GM11168 (cell line): ENCODE measurements around the gene TMEM272.

Experiments
- in situ Hi-C: fragments of 300-500 bp; cut with MboI; formaldehyde crosslinking; loops from one replicate; pipeline ENCODE4 v1.12.0; 2022; ENCODE audit warnings: low sequenced_read_pairs; ENCODE audit not compliant: unreplicated experiment

The TMEM272 gene

DNA sequence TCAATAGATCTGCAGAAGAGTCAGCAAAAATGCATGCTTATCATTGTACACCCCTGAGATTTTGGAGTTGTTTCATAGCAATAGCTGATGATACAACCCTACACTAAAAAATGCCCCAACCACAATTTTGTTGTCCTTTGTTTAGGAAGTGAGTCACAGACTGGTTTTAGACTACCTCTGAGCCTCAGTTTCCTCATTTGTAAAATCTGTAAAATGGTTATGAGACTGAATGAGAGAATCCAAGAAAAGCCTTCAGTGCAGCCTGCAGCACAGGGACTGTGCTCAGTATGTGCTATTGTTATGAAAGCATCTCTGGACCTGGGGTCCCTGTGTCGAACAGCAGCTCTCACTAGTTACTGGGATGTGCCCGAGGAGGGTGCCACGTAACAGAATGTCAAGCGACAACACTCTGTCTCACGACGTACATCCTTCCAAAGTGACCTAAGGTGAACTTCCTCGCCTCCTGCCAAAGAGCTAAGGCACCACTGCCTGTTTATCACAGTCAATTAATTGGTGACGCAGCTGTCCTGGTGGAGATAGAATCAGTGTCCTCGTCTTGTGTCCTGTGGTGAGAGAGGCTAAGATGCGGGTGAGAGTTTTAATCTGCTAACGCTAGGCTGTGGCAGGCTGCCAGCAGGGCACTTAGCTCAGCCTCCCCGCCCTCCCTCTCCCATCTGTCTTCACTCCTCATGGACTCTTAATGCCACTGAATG is 59.1 kb downstream of the TMEM272 start:
- in situ Hi-C loops: no loop called here

DNA sequence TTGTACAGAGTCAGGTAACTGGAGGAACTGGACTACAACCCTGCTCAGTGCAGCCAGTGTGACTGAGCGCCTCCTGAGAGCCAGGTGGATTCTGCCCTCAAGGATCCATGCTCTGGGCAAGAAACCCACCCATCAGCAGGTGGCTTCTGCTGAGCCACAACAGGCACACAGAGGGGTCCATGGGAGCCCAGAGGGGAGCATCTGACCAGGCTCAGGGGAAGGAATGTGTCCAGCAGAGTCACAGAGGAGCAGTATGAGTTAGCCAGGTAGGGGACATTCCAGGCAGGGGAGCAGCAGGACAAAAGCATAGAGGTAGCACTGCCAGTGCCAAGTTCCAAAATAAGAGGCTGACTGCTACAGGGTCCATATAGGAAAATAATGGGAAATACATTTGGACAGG is 60.9 kb downstream of the TMEM272 start:
- in situ Hi-C loops: no loop called here

DNA sequence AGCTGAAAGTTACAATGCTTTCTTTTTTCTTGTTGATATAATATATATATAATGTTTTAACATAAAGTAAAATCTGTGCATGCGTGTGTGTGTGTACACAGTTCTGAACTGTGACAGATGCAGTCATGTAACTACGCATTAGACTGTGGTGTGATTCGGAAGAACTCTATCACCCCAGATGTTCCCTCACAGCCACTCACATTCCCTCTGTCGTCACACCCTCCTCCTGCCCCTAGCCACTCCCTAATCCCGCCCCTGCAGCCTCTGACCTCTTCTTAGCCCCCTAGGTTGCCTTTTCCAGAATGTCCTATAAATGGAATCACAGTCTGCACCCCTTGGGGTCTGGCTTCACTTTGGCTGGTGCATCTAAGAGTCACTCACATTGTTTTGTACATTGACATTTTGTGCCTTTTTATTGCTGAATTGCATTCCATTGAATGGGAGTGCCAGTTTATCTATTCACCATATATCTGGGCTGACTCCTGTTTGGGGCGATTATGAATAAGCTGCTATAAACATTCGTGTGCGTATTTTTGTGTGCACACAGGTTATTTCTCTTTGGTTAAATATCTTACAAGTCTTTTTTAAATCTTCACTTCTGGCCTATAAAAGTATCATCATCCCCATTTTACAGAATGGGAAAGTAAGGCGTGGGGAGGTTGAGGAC is 61.4 kb downstream of the TMEM272 start:
- in situ Hi-C loops: no loop called here

DNA sequence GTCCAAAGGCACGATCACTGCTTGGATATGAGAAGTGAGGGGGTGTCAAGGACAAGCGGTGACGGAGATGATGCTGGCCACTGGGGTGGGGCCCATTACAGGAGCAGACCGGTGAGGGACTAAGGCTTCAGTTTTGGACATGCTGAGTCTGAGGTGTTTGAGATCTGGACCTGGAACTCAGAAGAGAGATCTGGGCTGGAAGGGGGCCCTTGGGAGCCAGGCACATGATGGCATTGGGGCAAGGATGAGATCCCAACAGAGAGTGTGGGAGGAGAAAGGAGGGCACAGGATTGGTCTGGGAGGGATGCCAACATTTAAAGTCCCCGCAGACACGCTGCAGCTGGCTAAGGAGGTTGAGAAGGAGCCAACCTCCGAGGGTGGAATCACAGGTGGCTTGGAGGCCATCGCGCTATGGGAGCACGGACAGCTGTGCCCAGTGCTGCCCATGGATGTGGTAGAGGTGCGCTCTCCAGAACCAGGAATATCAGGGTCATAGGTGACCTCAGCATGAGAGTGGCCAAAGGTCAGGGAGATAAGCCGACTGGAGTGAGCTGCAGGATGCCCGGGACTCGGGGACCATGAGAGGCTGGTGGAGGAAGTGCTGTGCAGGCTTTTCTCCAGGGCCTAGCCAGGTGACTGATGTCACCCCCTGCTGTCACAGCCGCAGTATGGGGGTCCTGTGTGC is 62.8 kb downstream of the TMEM272 start:
- in situ Hi-C loops: no loop called here

DNA sequence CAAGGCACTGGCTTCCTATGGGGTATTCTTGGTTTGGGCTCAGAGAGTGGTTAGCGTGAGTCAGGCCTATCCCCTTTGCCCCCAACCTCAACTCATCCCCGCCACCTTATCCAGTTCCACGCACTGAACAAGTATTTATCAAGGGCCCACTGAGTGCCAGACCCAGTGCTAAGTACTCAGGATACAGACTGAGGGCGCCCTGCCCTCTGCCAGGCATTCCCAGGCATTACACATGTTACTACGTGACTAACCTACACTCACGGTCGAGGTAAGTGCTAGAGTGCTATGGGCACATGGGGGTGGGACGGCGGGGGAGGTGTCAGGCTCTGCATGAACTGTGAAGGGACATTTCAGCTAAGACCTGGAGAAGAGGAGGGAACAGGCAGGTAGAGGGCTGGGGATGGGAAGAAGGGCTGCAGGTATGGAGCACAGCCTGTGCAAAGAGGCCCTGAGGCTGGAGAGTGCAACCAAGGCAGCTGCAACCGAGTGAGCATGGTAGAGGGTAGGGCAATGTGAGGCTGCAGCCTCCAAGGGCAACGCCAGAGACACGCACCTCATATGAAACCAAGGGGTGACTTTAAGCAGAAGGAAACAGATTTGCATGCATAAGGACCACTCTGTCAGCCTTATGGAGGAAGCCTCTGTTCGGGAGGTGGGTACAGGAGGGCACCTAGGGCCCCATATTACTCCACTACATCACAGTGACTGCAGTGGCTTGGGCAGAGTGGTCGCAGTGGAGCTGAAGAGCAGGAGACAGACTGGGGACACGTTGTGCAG is 63.5 kb downstream of the TMEM272 start:
- in situ Hi-C loops: no loop called here

DNA sequence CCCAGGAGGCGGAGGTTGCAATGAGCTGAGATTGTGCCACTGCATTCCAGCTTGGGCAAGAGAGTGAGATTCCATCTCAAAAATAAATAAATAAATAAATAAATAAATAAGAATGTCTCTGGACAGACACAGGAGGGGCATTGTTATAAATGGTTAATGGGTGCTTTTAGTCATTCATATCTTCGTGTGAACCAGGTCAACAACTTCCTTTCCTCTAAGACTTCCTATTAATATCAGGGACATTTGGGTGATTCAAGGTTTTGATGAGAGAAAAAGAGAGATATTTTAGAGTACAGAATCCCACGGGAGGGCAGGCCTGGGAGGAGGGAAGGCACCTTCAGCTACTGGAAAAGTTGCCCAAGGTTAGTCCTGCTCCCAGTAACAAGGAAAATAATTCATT is 64.9 kb downstream of the TMEM272 start:
- in situ Hi-C loops: no loop called here

DNA sequence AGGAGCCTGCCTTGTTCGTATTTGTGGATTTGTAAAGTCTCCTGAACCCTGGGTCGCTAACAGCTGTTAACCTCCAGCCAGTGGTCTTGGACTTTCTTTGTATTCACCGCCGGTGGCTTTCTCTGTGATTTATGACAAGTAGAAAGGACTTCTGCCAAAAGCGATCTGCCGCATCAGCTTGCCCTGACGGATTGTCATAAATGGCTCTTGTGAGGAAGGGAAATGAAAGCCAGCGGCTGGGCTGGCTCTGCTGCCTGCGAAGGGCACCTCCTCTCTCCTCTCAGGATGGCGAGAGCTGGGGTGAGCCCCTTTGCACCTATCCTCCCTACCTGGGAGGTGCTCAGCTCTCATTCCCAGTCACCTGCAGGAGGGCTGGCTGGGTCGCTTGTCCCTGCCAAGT is 66.6 kb downstream of the TMEM272 start:
- in situ Hi-C loops: no loop called here

DNA sequence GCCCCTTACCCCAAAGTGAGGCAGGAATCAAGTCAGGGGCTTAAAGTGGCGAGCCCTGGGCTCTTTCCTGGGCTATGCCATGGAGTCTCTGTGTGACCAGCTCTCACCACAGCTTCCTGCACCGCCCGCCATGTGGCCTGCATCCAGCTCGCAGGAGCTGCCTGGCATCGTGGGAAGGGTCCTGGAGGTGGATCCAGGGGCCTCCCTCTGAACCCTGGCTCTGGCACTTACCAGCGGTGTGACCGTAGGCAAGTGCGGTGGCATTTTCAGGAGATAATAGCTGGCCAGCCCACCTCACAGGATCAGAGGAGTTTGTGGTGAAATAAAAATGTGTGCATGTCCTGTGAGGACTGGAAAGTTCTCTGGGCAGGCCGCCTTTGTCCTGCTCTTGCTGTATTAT is 67.1 kb downstream of the TMEM272 start:
- in situ Hi-C loops: no loop called here

DNA sequence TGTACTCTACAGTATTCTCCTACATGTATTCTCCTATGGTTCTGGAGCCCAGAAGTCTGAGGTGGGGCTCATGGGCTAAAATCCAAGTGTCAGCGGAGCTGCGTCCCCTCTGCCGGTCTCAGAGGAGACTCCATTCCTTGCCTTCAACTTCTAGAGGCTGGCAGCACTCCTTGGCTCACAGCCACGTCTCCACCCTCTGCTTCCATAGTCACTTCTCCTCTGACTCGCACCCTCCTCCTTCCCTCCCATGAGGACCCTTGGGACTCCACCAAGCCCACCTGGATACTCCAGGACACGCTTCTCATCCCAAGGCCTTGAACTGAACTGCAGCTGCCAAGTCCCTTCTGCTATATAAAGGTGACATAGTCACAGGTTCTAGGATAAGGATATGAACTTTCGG is 68.8 kb downstream of the TMEM272 start:
- in situ Hi-C loops: no loop called here

DNA sequence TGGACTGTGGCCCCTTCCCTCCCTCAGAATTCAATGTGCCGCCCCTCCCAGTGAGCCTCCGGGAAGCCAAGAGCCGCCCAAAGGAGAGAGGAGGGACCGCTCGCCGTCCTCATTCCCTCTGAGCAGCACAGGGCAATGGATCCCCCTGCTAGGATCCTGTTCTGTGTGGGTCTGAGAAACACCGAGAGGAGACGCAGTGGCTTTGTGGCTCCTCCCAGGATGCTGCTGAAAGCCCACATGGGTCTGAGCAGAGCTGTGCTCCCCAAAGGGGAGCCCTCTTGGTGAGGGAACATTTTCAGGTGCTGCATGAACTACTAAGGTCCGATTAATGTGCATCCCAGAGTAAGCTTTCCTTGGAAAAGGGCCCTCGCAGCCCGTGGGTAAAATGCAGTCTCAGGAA is 71.5 kb downstream of the TMEM272 start:
- in situ Hi-C loops: no loop called here

DNA sequence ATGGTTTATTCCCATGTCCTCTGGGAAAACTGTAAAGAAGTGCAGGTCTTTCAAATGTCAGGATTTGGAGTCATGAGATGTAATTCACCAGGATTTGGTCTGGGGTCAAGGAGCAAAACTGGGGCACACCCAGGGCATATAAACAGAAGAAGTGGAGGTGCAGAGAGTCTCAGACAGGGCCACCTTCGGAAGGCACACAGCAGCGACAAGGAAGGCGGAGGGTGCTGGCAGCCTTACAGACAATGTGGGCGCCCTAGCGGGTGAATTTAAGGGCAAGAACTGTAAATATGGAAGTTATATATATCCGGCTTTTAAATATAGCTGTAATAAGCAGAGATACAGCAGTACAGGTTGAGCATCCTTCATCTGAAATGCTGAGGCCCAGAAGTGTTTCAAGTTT is 72.2 kb downstream of the TMEM272 start:
- in situ Hi-C loops: no loop called here

DNA sequence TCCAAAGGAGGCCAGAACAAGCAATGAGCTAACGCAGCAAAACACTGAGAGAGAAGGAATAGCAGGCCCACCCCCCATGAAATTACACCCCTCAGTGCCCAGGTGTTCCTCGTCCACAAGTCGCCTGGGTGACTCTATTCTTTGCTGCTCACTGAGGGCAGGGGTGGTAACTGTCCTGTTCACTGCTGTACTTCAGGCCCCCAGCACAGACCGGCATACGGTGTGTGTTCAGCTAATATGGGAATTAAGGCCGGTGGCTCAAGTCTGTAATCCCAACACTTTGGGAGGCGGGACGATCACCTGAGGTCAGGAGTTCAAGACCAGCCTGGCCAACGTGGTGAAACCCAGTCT is 72.9 kb downstream of the TMEM272 start:
- in situ Hi-C loops: no loop called here

DNA sequence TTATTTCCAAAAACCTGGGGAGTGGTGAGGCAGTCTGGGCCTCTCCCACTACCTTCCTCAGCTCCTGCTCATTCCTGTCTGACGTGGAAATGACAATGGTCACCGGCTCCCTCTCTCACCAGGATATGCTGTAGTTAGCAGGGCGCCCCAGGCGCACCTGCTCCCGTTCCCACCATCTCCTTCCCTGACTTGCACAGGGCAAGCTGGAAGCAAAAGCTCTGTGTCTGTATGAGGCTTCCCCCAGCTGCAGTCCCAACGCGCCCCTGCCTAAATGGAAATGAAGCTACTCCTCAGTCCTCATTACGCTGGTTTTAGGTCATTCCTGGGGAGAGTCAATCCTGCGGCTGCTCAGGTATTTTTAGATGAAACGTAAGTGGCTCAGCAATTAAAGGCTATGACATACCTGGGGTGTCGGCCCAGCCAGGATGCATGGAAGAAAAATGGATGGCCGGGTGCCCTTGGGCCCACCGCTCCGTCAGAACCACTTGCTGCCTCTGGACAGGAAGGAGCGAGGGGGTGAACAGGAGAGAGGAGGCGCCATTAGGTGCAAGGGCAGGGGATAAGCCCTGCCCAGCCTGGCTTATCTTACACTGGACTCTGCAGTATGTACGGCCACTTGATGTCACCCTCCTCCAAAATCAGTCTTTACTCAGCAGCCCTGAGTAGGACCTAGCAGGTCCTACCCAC is 73.4 kb downstream of the TMEM272 start:
- in situ Hi-C loops: no loop called here

DNA sequence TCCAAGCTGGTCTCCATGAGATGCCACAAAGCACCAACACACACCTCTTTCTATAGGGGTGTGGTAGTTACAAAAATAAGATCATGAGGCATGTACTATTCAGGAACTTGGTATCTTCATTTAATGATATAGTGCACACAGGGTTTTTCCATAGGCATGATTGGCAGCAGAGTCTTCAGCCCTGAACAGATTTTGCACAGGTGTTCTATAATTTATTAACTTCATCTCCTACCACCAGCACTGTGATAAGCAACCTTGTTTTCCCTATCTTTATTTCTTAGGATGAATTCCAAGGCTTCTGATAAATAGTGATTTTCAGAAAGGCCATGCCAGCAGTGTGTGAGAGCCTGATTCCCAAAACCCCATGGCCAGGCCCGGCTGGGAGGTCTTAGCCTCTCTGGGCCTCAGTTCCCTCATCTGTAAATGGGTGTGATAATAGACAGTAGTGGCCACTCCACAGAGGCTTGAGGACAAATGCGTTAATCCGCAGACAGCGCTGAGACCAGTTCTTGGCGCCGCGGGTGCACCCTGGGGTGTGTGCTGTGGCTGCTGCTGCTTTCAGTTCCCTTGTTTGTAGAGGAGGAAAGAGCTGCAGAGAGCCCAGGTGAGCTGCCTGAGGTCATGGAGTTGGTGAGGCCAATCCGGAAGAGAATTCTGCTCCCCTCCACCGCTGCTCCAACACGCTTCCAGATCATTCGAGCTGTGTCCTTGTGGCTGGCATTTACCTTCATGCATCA is 74.1 kb downstream of the TMEM272 start:
- in situ Hi-C loops: no loop called here

DNA sequence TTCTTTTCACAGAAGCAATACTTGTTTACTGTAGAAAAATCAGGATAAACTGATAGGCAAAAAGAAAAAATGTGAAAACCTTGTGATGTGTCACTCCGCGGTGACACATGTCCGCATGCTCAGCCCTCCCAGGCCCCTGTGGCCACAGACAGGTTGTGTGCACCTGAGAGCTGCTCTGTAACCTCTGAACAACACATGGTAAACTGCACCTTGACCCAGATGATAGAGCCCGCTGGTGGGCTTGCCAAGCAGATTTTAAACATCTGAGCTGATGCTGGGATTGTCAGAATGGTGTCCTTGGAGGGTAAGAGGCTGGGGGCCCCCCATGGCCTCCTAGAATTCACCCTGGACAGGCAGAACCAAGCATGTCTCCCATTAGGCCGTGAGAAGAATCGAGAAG is 74.8 kb downstream of the TMEM272 start:
- in situ Hi-C loops: no loop called here

DNA sequence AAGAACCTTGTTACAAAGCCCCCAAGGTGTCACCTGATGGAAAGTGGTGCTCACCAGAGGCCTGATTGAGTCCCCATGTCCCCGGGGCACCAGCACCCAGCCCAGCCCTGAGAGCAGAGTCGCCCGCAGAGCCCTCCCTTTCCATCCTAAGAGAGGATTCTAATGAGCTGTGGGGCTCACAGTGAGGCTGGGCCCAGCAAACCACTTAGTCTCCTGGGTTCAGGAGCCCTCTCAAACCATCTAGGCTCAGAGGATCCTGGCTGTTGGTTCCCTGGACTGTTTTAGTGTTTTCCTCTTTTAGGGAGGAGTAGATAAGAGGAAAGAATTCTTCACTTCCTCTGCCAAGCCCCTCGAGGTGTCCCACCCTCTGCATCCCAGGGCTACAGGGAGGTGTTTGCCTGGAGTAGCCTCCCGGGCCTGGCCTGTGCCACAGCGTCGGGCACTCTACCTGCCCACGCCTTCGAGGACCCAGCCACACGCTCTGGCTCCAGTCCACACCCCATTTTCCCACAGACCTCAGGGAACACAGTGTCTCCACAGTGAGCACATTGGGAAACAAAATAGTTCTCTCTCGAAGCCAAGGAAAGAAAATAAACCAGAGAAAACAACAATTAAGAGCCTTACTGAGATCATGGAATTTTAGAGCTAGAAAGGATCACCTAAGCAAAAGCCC is 75.4 kb downstream of the TMEM272 start:
- in situ Hi-C loops: no loop called here

DNA sequence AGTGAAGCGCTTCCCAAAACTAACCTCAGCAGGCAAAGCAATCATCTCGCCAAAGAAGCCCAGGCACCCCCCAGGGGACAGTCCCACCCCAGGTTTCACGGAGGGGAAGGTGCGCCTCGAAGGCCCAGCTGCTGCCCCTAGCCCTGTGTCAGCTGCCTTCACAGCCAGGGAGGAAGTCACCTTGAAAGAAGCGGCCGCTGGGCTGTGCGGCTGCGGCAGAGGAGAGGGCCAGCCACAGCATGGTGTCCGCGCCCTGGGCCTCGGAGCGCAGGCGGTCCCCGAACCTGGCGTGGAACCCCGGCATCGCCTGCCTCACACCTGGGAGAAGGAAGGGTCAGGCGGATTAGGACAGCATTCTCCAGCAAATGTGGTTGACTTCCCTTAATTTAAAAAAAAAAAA is 76.0 kb downstream of the TMEM272 start:
- in situ Hi-C loops: no loop called here

DNA sequence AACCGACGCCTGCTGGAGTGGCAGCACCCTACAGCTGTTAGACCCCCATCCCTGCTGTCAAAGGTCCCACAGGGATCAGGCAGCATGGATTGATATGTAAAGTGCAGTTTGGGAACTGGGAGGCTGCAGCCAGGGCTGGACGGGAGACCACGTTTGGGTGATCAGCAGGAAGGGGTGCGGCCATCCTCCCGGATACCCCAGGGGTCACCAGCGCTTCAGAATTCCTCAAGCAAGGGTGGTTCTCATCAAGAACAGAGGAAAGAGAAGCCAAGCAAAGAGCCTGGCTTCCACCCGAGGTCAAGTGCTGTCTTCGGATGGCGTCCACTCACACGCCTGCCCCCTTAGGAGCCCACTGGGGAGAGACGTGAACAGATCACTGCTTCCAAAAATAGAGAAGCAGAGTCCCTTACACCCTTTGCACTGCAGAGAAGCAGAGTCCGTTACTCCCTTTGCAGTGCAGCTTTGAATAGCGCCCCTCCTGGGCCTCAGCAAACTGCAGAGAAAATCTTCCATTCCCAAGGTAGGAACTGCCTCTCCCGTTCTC is 76.5 kb downstream of the TMEM272 start:
- in situ Hi-C loops: no loop called here

DNA sequence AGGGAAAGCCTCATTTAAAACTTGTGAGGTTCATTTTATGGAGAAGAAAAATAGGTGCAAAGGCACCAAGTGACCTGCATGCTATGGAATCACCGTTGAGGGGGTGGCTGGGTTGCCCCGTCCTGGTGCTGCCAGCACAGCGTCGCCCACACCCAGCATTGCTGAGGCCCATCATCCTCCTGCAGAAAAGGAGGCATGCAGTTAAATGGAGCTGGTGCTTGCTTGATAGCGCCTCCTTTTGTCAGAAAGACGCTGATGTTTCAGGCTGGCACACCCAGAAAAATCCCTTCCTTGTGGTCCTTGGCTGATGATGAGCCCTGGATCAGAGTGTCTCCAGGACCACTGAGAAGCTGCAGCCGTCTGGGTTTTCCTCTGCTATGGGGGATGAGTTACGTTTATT is 77.9 kb downstream of the TMEM272 start:
- in situ Hi-C loops: no loop called here
